DOHH2 (cell line): ENCODE results near the gene C1orf232.

Source experiments
- H3F3A ChIP-seq: fragments of 200-600 bp; sonication (generic), shearing (Covaris generic); 2 replicates; pipeline ENCODE4 v1.6.0; 2016; ENCODE audit warnings: antibody characterized with exemption, mild to moderate bottlenecking; ENCODE audit not compliant: control insufficient read depth, insufficient read depth
- H3K27ac ChIP-seq: fragments of 200-600 bp; sonication (generic); 2 replicates; pipeline ENCODE4 v1.5.1; 2014; ENCODE audit warnings: low read depth, mild to moderate bottlenecking, low read length, moderate library complexity
- H3K27me3 ChIP-seq: fragments of 200-600 bp; sonication (generic); 2 replicates; pipeline ENCODE4 v1.6.1; 2014; ENCODE audit warnings: mild to moderate bottlenecking, low read length, mixed read lengths; ENCODE audit not compliant: control insufficient read depth
- H3K36me3 ChIP-seq: fragments of 200-600 bp; sonication (generic); 2 replicates; pipeline ENCODE4 v1.6.1; 2014; ENCODE audit warnings: mild to moderate bottlenecking, low read length, moderate library complexity, mixed read lengths; ENCODE audit not compliant: control insufficient read depth
- H3K4me1 ChIP-seq: fragments of 200-600 bp; sonication (generic); 2 replicates; pipeline ENCODE4 v1.6.1; 2014; ENCODE audit warnings: mild to moderate bottlenecking, low read length, mixed read lengths; ENCODE audit not compliant: control insufficient read depth
- H3K4me2 ChIP-seq: fragments of 200-600 bp; sonication (generic); 2 replicates; pipeline ENCODE4 v1.6.0; 2014; ENCODE audit warnings: mild to moderate bottlenecking, low read length, moderate library complexity
- H3K4me3 ChIP-seq: fragments of 200-600 bp; sonication (generic); 2 replicates; pipeline ENCODE4 v1.5.1; 2014; ENCODE audit warnings: mild to moderate bottlenecking, low read length, mixed read lengths
- H3K79me2 ChIP-seq: fragments of 200-600 bp; sonication (generic); 2 replicates; pipeline ENCODE4 v1.6.1; 2014; ENCODE audit warnings: mild to moderate bottlenecking, low read length, mixed read lengths; ENCODE audit not compliant: control insufficient read depth
- H3K9me2 ChIP-seq: fragments of 200-600 bp; sonication (generic); replicated peaks from 2 replicates; pipeline ENCODE4 v1.6.1; 2014; ENCODE audit warnings: mild to moderate bottlenecking, low read length, mixed read lengths; ENCODE audit not compliant: control insufficient read depth
- H3K9me3 ChIP-seq: fragments of 200-600 bp; sonication (generic); 2 replicates; pipeline ENCODE4 v1.6.1; 2014; ENCODE audit warnings: antibody characterized with exemption, low read length, mixed read lengths; ENCODE audit not compliant: control insufficient read depth, insufficient read depth
- H4K20me1 ChIP-seq: fragments of 200-600 bp; sonication (generic); 2 replicates; pipeline ENCODE4 v1.6.0; 2014; ENCODE audit warnings: low read depth, mild to moderate bottlenecking, antibody characterized with exemption, low read length, moderate library complexity; ENCODE audit not compliant: control insufficient read depth, insufficient read depth
- CTCF ChIP-seq: fragments of 200-600 bp; sonication (generic); IDR thresholded peaks from one replicate; pipeline ENCODE4 v1.5.1; 2014; ENCODE audit warnings: antibody characterized with exemption, mild to moderate bottlenecking, low read depth, low read length; ENCODE audit not compliant: poor library complexity, severe bottlenecking
- EZH2phosphoT487 ChIP-seq: fragments of 200-600 bp; sonication (generic); IDR thresholded peaks from 2 replicates; pipeline ENCODE4 v1.6.1; 2017; ENCODE audit warnings: borderline replicate concordance, mild to moderate bottlenecking, antibody characterized with exemption, low read length, moderate library complexity, mixed read lengths

The C1orf232 gene

GRCh38 chr1:26189331-26189730 is 20.6 kb upstream of the C1orf232 start:
- no peaks in the 10 kb centered on the region for H3K9me3 ChIP-seq
- no peaks in the 10 kb centered on the region for H3K9me2 ChIP-seq
- no peaks in the 10 kb centered on the region for H3K4me1 ChIP-seq
- H4K20me1 ChIP-seq, result no peaks in the 10 kb centered on the region
- H3K27ac ChIP-seq, result no peak overlapping the region
- no peak overlapping the region for H3K4me2 ChIP-seq
- H3K4me3 ChIP-seq, result no peak overlapping the region
- TF ChIP-seq EZH2phosphoT487, result no peak
- TF ChIP-seq CTCF, result no peak
- no peaks in the 10 kb centered on the region for H3F3A ChIP-seq
- H3K79me2 ChIP-seq, result no peaks in the 10 kb centered on the region
- H3K27me3 ChIP-seq, result peaks cover 6% of the 10 kb centered on the region; the same call in 1 of the 2 replicates
- H3K36me3 ChIP-seq, result no peaks in the 10 kb centered on the region

GRCh38 chr1:26188477-26188876 is 19.7 kb upstream of the C1orf232 start:
- Histone ChIP-seq H3K4me3 (no peak overlapping the region), H3K9me3 (no peaks in the 10 kb centered on the region), H3K9me2 (no peaks in the 10 kb centered on the region), H3K27me3 (0 out of 2 replicates have a peak, but pooled peaks cover under 1% of the 10 kb centered on the region), H3F3A (no peaks in the 10 kb centered on the region), H3K4me1 (no peaks in the 10 kb centered on the region), H3K36me3 (no peaks in the 10 kb centered on the region), H3K27ac (no peak overlapping the region), H4K20me1 (no peaks in the 10 kb centered on the region), H3K4me2 (no peak overlapping the region), H3K79me2 (no peaks in the 10 kb centered on the region)
- TF ChIP-seq EZH2phosphoT487 (no peak), CTCF (no peak)

- Histone ChIP-seq H3K27ac (no peak overlapping the region), H3K27me3 (no peaks in the 10 kb centered on the region), H3K4me2 (no peak overlapping the region), H3K9me3 (no peaks in the 10 kb centered on the region), H3K4me1 (no peaks in the 10 kb centered on the region), H4K20me1 (no peaks in the 10 kb centered on the region), H3F3A (no peaks in the 10 kb centered on the region), H3K4me3 (no peak overlapping the region), H3K36me3 (no peaks in the 10 kb centered on the region), H3K79me2 (no peaks in the 10 kb centered on the region), H3K9me2 (no peaks in the 10 kb centered on the region)
- TF ChIP-seq EZH2phosphoT487 (no peak), CTCF (no peak)
These were observed 19.1 kb upstream of the C1orf232 start for GRCh38 chr1:26187882-26188281.

GRCh38 chr1:26184883-26185282 is 16.1 kb upstream of the C1orf232 start:
- H3K4me3 ChIP-seq, result no peak overlapping the region

More at GRCh38 chr1:26184883-26185282, 16.1 kb upstream of the C1orf232 start:
- no peaks in the 10 kb centered on the region for H3F3A ChIP-seq
- no peaks in the 10 kb centered on the region for H3K27me3 ChIP-seq
- no peak overlapping the region for H3K27ac ChIP-seq
- no peak for TF ChIP-seq CTCF
- no peak for TF ChIP-seq EZH2phosphoT487
- H3K79me2 ChIP-seq, result no peaks in the 10 kb centered on the region
- no peaks in the 10 kb centered on the region for H3K9me2 ChIP-seq
- H4K20me1 ChIP-seq, result no peaks in the 10 kb centered on the region
- peaks cover 6% of the 10 kb centered on the region for H3K4me1 ChIP-seq
- H3K4me2 ChIP-seq, result no peak overlapping the region
- no peaks in the 10 kb centered on the region for H3K9me3 ChIP-seq
- no peaks in the 10 kb centered on the region for H3K36me3 ChIP-seq
